HL-60 (cell line): ENCODE data around the gene MAPK8IP2.

Experiments
- CTCF ChIP-seq: IDR thresholded peaks from one replicate; pipeline ENCODE4 v1.5.1; 2011; ENCODE audit warnings: low read length, control low read depth, inconsistent platforms; ENCODE audit not compliant: insufficient read depth
- POLR2AphosphoS5 ChIP-seq: IDR thresholded peaks from 2 replicates; pipeline ENCODE4 v1.6.1; 2012; ENCODE audit warnings: low read depth
- SPI1 ChIP-seq: IDR thresholded peaks from 2 replicates; pipeline ENCODE4 v1.6.1; 2012; ENCODE audit warnings: low read depth, mild to moderate bottlenecking, borderline replicate concordance

GRCh38 chr22:50610581-50610980 lies 10.0 kb downstream of the MAPK8IP2 start:
- TF ChIP-seq SPI1 (no peak), CTCF (no peak), POLR2AphosphoS5 (no peak)
